Measurements from ENCODE around the gene OR5AP2. TPM values are rescaled to one million over a fixed set of nuclear protein-coding genes. Genes with fewer than 3 reads are reported as not detected.
"Not testable (repeated sequence)": the region's sequence is repeated elsewhere in the genome, so short reads cannot be mapped to it uniquely, and the experiment has no call there.

The OR5AP2 gene
- polyA plus RNA-seq (ENCODE audit: insufficient read length in 4 of 4): not detected

DNA sequence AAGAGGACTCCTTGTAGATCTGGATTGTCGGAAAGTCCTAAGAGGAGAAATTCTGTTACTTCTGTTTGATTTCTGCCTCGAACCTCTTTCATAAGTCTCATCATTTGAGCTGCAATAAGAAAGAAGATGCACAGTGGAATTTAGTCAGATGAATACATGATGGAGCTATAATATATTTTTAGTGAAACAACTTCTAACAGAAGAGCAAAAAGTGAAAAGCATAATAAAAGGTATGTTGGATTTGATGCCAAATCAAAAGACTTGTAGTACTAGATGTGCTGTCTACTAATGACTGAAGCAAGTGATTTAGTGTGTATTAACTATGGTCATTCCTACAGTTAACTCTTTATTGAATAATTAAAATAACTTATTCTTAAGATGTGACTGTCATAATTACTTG, at the start of gene OR5AP2:
OR5AP2 (minus strand) TSS at position 101 of the 400 bp plus-strand sequence; CDS start at position 101, 0 bp downstream.
- no peak for DNase-seq (ENCODE audit: low read depth in 4 of 4, low spot score in 3 of 4)

DNA sequence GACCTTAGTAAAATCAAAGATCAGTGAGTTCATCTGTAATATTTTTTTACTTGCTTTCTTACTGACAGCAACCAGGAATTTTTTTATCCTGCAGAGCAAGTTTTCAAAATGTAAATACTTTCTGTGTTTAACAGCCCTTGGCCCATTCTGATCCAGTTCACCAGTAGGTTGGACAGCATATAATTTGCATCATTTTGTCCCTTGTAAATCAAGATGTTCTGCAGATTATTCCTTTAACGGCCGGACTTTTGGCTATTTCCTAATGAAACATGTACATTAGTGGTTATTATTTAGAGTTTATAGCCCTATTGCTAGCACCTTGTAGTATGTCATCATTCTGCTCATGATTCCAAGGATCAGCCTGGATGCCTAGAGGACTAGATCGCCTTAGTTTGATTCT, 48.9 kb upstream of the OR5AP2 start:
- not testable (repeated sequence) for DNase-seq (ENCODE audit: low read depth in 4 of 4, low spot score in 3 of 4)

- no peak for DNase-seq (ENCODE audit: low read depth in 4 of 4, low spot score in 3 of 4)
These were observed 46.4 kb upstream of the OR5AP2 start for GRCh38 chr11:56688554-56689100.

DNA sequence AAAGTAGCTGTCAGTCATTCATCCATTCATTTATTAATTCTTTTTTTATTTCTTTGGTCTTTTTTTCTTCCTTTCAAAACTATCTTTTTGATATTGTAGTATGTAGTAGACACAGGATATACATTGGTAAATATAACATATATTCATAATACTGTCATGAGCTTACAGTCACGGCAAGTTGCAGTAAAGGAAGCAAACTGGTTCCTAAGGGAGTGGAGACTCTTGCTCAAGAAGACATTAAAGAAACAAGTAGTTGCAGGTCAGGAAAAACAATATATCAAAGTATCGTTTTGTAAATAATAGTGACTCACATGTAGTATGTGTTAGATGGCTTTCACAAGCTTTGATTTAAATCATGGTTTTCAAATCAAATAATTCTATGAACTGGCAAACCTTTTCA, 28.7 kb upstream of the OR5AP2 start:
- no peak for DNase-seq (ENCODE audit: low read depth in 4 of 4, low spot score in 3 of 4)

GRCh38 chr11:56663386-56663785, 21.1 kb upstream of the OR5AP2 start, which contains the start of gene OR5AR1:
OR5AR1 (plus strand) TSS chr11:56663686; CDS start chr11:56663686, 0 bp downstream.
- no peak for DNase-seq (ENCODE audit: low read depth in 4 of 4, low spot score in 3 of 4)

- DNase-seq (ENCODE audit: low read depth in 4 of 4, low spot score in 3 of 4): no peak
These were observed 17.5 kb upstream of the OR5AP2 start for GRCh38 chr11:56659755-56660154.

DNA sequence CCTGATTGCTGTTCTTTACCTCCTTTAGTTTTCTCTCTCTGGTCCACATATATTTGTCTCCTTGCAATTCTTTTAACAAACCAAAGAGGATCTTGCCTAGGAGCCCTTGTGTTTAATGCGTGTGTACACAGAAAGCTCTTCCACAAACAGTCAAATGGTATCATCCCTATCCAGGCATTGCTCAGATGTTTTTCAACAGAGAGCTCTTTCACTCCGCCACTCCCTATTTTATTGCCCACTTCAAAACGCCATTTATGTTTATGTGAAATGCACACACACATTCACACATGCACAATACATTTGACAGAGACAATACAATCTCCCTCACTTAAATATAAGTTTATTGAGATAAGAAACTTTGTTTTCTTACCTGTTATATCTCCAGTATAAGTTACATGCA, 4.7 kb downstream of the OR5AP2 start:
- DNase-seq (ENCODE audit: low read depth in 4 of 4, low spot score in 3 of 4): no peak

GRCh38 chr11:56636861-56637260, 5.4 kb downstream of the OR5AP2 start:
- DNase-seq (ENCODE audit: low read depth in 4 of 4, low spot score in 3 of 4): no peak

GRCh38 chr11:56632329-56632728, 9.9 kb downstream of the OR5AP2 start:
- no peak for DNase-seq (ENCODE audit: low read depth in 4 of 4, low spot score in 3 of 4)

DNA sequence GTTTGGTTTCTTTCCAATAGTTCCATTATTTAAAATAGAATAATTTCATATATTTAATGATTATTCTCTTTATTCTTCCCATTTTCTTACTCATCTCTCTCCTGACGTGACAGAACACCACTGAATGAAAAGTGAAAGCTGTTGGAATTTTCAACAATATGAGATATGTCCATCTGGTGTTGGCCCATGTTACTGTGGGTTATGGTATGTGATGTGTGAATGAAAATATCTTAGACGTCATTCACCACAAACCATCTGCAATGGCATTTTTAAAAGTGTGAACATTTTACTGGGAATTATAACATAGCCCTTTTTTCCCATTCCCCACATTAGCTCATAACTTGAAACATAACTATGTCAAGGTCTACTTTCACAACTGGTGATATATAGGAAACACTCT, 16.3 kb downstream of the OR5AP2 start:
- no peak for DNase-seq (ENCODE audit: low read depth in 4 of 4, low spot score in 3 of 4)

DNA sequence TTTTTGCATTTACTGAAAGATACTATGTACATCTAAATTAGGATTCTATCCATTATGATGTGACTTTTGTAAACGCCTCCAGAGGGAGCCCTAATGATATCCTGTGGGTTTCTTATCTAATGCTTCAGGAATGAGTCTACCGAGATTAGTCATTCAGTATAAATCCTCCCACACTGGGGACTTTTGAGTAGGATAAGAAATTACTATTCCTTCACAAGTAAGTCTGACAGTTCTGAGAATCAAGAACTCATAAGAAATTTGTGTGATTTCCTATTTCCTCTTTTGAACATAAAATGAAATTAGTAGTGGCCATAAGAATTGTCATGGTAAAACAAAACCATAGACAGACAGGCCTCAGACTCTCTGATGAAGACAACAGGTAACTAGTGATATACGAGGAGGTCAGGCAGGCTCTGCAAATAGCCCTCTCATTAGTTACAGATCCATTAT, 17.6 kb downstream of the OR5AP2 start:
- peak in 3 of 4 donors; percentile 0 to 3 (median 2) for DNase-seq (ENCODE audit: low read depth in 4 of 4, low spot score in 3 of 4)

DNA sequence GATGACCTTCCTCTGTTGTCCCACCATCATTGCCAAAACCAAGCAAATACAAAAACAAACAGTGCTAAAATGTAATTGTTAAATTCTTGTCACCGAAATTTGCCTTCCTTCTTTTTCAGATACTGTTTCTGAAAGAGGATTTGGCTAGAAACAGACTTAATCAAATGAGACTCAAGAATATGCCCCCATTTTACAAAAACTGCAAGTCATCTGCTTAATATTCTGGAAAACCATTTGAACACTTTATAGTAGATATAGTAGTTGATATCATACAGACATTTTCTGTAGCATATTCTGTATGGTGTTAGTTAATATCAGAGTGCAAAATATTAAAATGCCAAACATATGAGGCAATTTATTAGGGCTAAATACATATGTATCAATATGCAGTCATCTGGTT, 31.1 kb downstream of the OR5AP2 start:
- no peak for DNase-seq (ENCODE audit: low read depth in 4 of 4, low spot score in 3 of 4)

DNA sequence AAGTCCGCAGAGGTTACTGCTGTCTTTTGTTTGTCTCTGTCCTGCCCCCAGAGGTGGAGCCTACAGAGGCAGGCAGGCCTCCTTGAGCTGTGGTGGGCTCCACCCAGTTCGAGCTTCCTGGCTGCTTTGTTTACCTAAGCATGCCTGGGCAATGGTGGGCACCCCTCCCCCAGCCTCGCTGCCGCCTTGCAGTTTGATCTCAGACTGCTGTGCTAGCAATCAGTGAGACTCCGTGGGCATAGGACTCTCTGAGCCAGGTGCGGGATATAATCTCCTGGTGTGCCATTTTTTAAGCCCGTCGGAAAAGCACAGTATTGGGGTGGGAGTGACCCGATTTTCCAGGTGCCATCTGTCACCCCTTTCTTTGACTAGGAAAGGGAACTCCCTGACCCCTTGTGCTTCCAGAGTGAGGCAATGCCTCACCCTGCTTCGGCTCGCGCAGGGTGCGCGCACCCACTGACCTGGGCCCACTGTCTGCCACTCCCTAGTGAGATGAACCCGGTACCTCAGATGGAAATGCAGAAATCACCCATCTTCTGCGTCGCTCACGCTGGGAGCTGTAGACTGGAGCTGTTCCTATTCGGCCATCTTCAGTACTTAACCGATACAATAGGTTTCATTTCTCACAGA, 50.0 kb downstream of the OR5AP2 start:
- not testable (repeated sequence) for DNase-seq (ENCODE audit: low read depth in 4 of 4, low spot score in 3 of 4)

Other genes starting within 250 kb of the OR5AP2 start
- gene OR5AL1, start 229.7 kb downstream of the OR5AP2 start, polyA plus RNA-seq (ENCODE audit: insufficient read length in 4 of 4): not detected
- gene OR5M3, start 169.1 kb downstream of the OR5AP2 start, polyA plus RNA-seq (ENCODE audit: insufficient read length in 4 of 4): not detected
- gene OR5M8, start 151.1 kb downstream of the OR5AP2 start, polyA plus RNA-seq (ENCODE audit: insufficient read length in 4 of 4): not detected
- gene OR5M11, start 99.2 kb downstream of the OR5AP2 start, polyA plus RNA-seq (ENCODE audit: insufficient read length in 4 of 4): not detected
- not detected for gene OR5M10, start 64.7 kb downstream of the OR5AP2 start, polyA plus RNA-seq (ENCODE audit: insufficient read length in 4 of 4)
- gene OR5M1, start 27.6 kb downstream of the OR5AP2 start, polyA plus RNA-seq (ENCODE audit: insufficient read length in 4 of 4): not detected
- not detected for gene OR5AR1, start 21.2 kb upstream of the OR5AP2 start, polyA plus RNA-seq (ENCODE audit: insufficient read length in 4 of 4)
- gene OR9G1, start 56.7 kb upstream of the OR5AP2 start, polyA plus RNA-seq (ENCODE audit: insufficient read length in 4 of 4): not detected
- gene OR9G4, start 106.3 kb upstream of the OR5AP2 start, polyA plus RNA-seq (ENCODE audit: insufficient read length in 4 of 4): not detected